PFSK-1 (cell line): ENCODE measurements around the gene C11orf21.

Experiments
- FOXP2 ChIP-seq: optimal IDR thresholded peaks from 2 replicates; pipeline ENCODE3; 2011; ENCODE audit warnings: borderline replicate concordance, control low read depth, inconsistent platforms; ENCODE audit not compliant: insufficient read depth; ENCODE audit errors: extremely low read length, extremely low read depth
- POLR2AphosphoS5 ChIP-seq: IDR thresholded peaks from 2 replicates; pipeline ENCODE4 v1.6.1; 2012; ENCODE audit warnings: low read depth, mild to moderate bottlenecking, control low read depth, low read length, moderate library complexity
- SIN3A ChIP-seq: IDR thresholded peaks from 2 replicates; pipeline ENCODE4 v1.6.1; 2012; ENCODE audit warnings: mild to moderate bottlenecking, low read length, moderate library complexity, borderline replicate concordance; ENCODE audit not compliant: insufficient read depth
- TAF1 ChIP-seq: IDR thresholded peaks from 2 replicates; pipeline ENCODE4 v1.6.1; 2012; ENCODE audit warnings: low read length, control low read depth, borderline replicate concordance; ENCODE audit not compliant: insufficient read depth
- TF ChIP-seq, protein P1 (sequence below), 2 experiments: IDR thresholded peaks; 2 replicates each; pipeline versions ENCODE4 v1.6.1 to v1.8.0; 2011 to 2012; ENCODE audit warnings: low read depth in 2 of 2, low read length in 2 of 2, control low read depth in 1 of 2, inconsistent platforms in 1 of 2, mild to moderate bottlenecking in 1 of 2, moderate library complexity in 1 of 2; ENCODE audit not compliant: insufficient read depth in 1 of 2

The C11orf21 gene

DNA sequence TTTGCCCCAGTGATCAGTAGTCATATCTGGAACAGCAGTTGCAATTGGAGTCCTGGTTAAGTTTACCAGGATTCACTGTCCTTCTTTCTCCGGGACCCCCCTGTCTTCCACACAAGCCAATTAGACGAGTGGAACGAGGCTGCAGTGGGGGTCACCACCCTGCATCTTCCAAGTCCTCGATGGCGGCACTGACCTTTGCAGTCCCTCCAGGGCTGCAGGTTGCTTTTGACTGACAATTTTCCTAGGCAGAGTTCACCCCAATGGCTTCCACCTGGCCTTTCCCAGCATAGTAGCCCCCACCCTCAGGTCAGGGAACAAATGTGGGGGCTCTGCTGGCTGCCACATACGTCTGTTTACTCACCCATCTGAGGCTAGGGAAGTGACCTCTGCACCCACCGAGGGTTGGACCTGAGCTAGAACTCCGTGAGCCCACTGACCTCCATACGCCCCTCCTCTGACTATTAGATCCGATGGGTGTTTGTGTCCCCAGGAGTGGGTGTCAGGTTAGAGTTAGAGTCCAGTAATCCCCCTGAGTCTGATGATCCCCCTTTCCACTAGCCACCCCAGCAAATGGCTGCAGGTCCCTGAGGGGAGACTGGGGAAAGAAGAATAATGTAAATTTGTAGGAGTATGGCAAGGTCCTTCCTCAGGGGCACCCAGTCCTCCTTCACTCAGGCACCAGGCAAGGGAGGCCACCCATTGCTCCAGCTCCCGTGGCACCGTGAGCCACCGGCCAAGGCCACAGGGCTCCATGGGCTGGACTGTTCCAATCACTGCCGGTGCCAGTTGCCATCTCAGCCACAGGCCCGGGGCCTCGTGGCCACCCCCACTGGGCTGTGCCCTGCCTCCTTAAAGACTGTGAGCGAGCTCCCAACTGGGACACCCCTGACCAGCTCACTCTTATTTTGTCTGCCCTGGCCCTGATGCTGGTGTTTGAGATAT is 5.5 kb downstream of the C11orf21 start:
- TF ChIP-seq FOXP2 (no peak), POLR2AphosphoS5 (no peak), SIN3A (no peak), TAF1 (no peak)
- TF ChIP-seq, protein P1, sequence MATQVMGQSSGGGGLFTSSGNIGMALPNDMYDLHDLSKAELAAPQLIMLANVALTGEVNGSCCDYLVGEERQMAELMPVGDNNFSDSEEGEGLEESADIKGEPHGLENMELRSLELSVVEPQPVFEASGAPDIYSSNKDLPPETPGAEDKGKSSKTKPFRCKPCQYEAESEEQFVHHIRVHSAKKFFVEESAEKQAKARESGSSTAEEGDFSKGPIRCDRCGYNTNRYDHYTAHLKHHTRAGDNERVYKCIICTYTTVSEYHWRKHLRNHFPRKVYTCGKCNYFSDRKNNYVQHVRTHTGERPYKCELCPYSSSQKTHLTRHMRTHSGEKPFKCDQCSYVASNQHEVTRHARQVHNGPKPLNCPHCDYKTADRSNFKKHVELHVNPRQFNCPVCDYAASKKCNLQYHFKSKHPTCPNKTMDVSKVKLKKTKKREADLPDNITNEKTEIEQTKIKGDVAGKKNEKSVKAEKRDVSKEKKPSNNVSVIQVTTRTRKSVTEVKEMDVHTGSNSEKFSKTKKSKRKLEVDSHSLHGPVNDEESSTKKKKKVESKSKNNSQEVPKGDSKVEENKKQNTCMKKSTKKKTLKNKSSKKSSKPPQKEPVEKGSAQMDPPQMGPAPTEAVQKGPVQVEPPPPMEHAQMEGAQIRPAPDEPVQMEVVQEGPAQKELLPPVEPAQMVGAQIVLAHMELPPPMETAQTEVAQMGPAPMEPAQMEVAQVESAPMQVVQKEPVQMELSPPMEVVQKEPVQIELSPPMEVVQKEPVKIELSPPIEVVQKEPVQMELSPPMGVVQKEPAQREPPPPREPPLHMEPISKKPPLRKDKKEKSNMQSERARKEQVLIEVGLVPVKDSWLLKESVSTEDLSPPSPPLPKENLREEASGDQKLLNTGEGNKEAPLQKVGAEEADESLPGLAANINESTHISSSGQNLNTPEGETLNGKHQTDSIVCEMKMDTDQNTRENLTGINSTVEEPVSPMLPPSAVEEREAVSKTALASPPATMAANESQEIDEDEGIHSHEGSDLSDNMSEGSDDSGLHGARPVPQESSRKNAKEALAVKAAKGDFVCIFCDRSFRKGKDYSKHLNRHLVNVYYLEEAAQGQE (IDR thresholded peaks at IDR 0.05; ENCODE audit: insufficient read depth in 1 of 2, low read depth in 2 of 2, low read length in 2 of 2), result no peak

DNA sequence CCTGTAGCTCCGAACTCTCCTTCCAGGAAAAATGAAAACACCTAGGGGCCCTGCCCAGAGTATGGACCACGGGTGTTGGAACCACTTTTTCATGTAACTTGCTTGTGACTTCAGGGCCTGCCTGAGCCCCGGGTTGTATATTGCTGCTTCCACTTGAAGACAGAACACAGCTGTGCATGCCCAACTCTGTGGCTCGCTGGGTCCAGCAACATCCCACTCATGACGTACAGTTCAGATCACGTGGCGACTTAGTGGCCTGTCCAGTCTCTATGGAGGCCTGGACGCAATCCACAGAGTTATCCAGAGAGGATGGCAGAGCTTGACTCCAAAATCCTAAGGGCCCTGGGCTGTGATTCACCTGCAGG is 6.8 kb downstream of the C11orf21 start:
- TF ChIP-seq TAF1 (no peak), FOXP2 (no peak)
- TF ChIP-seq, protein P1 (IDR thresholded peaks at IDR 0.05; ENCODE audit: insufficient read depth in 1 of 2, low read depth in 2 of 2, low read length in 2 of 2), result no peak

GRCh38 chr11:2293984-2294925 is 7.5 kb downstream of the C11orf21 start:
- TF ChIP-seq TAF1, result no peak
- TF ChIP-seq, protein P1 (IDR thresholded peaks at IDR 0.05; ENCODE audit: insufficient read depth in 1 of 2, low read depth in 2 of 2, low read length in 2 of 2), result no peak
- no peak for TF ChIP-seq SIN3A
- TF ChIP-seq POLR2AphosphoS5, result no peak
- no peak for TF ChIP-seq FOXP2

- TF ChIP-seq SIN3A, result no peak
- TF ChIP-seq FOXP2, result no peak
- no peak for TF ChIP-seq TAF1
- TF ChIP-seq POLR2AphosphoS5, result no peak
- TF ChIP-seq, protein P1 (IDR thresholded peaks at IDR 0.05; ENCODE audit: insufficient read depth in 1 of 2, low read depth in 2 of 2, low read length in 2 of 2), result no peak
Measured at GRCh38 chr11:2293531-2293971, 8.2 kb downstream of the C11orf21 start.
